Measurements from ENCODE around the gene MAT2A. TPM values are rescaled to one million over a fixed set of nuclear protein-coding genes. Genes with fewer than 3 reads are reported as not detected.

Gene MAT2A
- total and polyA plus RNA-seq, 2 of the 8 experiments (the other 6 are each of a cell fraction or from before 2014, with no cell fraction given): 255 to 307 TPM

- POLR2A ChIA-PET (ENCODE audit: partially characterized antibody): interaction anchor here (0.8 to 38.6 kb wide), 55 partner anchors 7 to 241 kb away, joined by 3 to 1889 read pairs (median 7); partner anchors contain the start of genes C2orf68, CAPG, ELMOD3 and GGCX
- DNase-seq (ENCODE audit: low read depth in 1 of 2, low spot score in 2 of 2) (peak in 1 of 2 experiments; percentile 62), FAIRE-seq (no peak)
- Histone ChIP-seq H3K9ac (replicated peaks in 1 of 4; ENCODE audit: extremely low read depth in 1 of 4, low read depth in 3 of 4, low read length in 3 of 4) (peak overlapping the region; percentile 90 to 100 (median 100)), H4K20me1 (replicated peaks in 1 of 2; ENCODE audit: control insufficient read depth in 1 of 2, insufficient read depth in 2 of 2, low read length in 2 of 2) (peaks cover 25 to 28% of the 10 kb centered on the region in 2 experiments), H3K14ac (ENCODE audit: insufficient read length) (no peak overlapping the region), H2BK5ac (ENCODE audit: low read depth, low read length) (peak overlapping the region; percentile 100), H4K8ac (ENCODE audit: extremely low read depth, insufficient read depth, low read length) (peak overlapping the region; percentile 99), H3K27me3 (replicated peaks in 1 of 4; ENCODE audit: control insufficient read depth in 3 of 4, extremely low read depth in 1 of 4, insufficient read depth in 3 of 4, low read length in 3 of 4) (no peaks in the 10 kb centered on the region), H3K56ac (replicated peaks; ENCODE audit: insufficient read length, low read depth, low read length) (peak overlapping the region; percentile 99), H3K4me2 (ENCODE audit: insufficient read depth in 1 of 2, low read depth in 2 of 2, low read length in 2 of 2) (peak overlapping the region; percentile 77 to 85), H2AK5ac (ENCODE audit: low read depth, low read length) (peak overlapping the region; percentile 97), H3K23me2 (ENCODE audit: low read depth, low read length) (no peaks in the 10 kb centered on the region; the same call in 1 of the 2 replicates), H2BK12ac (ENCODE audit: low read depth, low read length) (peak overlapping the region; percentile 95), H3K79me2 (ENCODE audit: control insufficient read depth in 1 of 2, insufficient read depth in 2 of 2, low read length in 2 of 2) (peaks cover 26 to 49% of the 10 kb centered on the region in 2 experiments), H3K4me1 (replicated peaks in 1 of 4; ENCODE audit: control insufficient read depth in 3 of 4, insufficient read depth in 4 of 4, low read length in 3 of 4) (peaks cover 2 to 7% (median 5%) of the 10 kb centered on the region in 4 experiments; a peak in 4 of 7 replicates), H2BK20ac (ENCODE audit: low read length) (no peak overlapping the region), H2AFZ (ENCODE audit: low read length) (no peak overlapping the region), H3K4me3 (ENCODE audit: extremely low read depth in 1 of 4, insufficient read depth in 2 of 4, low read depth in 3 of 4, low read length in 4 of 4) (peak overlapping the region; percentile 87 to 100 (median 98)), H3K18ac (ENCODE audit: extremely low read depth, low read length) (peak overlapping the region; percentile 100), H2BK15ac (ENCODE audit: low read length) (no peak overlapping the region), H4K91ac (replicated peaks; ENCODE audit: insufficient read length, low read length) (peak overlapping the region; percentile 98), H3K23ac (ENCODE audit: insufficient read length) (no peak overlapping the region), H3K27ac (ENCODE audit: low read depth, low read length) (peak overlapping the region; percentile 100), H2BK120ac (replicated peaks; ENCODE audit: low read depth, low read length) (peak overlapping the region; percentile 81), H3K79me1 (ENCODE audit: low read depth, low read length) (no peaks in the 10 kb centered on the region), H4K5ac (ENCODE audit: insufficient read length, low read depth, low read length) (peak overlapping the region; percentile 100), H3K4ac (replicated peaks; ENCODE audit: insufficient read length, low read depth, low read length) (peak overlapping the region; percentile 100), H3K9me3 (ENCODE audit: insufficient read depth in 2 of 2, low read depth in 1 of 2, low read length in 1 of 2) (no peaks in the 10 kb centered on the region), H3K36me3 (ENCODE audit: control insufficient read depth in 2 of 4, insufficient read depth in 4 of 4, low read length in 3 of 4) (peaks cover 31 to 48% (median 37%) of the 10 kb centered on the region in 4 experiments)
- 1% methylated on average over 16 of the region's 67 CpGs; no CpG with 5 or more reads in 1 of the 2 experiments for WGBS, 2 experiments (ENCODE audit: extremely low coverage in 1 of 2, insufficient coverage in 1 of 2, insufficient read length in 1 of 2, insufficient replicate concordance in 2 of 2, low coverage in 1 of 2, low lambda C conversion rate in 2 of 2, missing lambda C conversion rate in 1 of 2)
- CTCF ChIA-PET (ENCODE audit: partially characterized antibody): interaction anchor here (0.6 to 7.3 kb wide), 26 partner anchors 9 to 184 kb away, joined by 3 to 84 read pairs (median 4); partner anchors contain the start of gene SH2D6
- 0 out of 2 replicates have a peak, but pooled peaks have one; percentile 7 for TF ChIP-seq CREB1 (IDR thresholded peaks at IDR 0.05)
- TF ChIP-seq CTCF (IDR thresholded peaks at IDR 0.05; ENCODE audit: control extremely low read depth in 1 of 3, insufficient read depth in 1 of 3, low read depth in 1 of 3, low read length in 3 of 3): no peak
- TF ChIP-seq RBBP5 (IDR thresholded peaks at IDR 0.05; ENCODE audit: borderline replicate concordance, low read depth, low read length): no peak; the same call in 1 of the 2 replicates
- TF ChIP-seq SIN3A (conservative IDR thresholded peaks at IDR 0.05 in 1 of 2, IDR thresholded peaks at IDR 0.05 in 1 of 2; ENCODE audit: low read depth in 1 of 2, low read length in 2 of 2): peak in 1 of 2 experiments; percentile 56; a peak in 2 of 4 replicates
- no peak for TF ChIP-seq EGR1 (IDR thresholded peaks at IDR 0.05; ENCODE audit: borderline replicate concordance, low read depth, low read length)
- TF ChIP-seq RXRA (IDR thresholded peaks at IDR 0.05; ENCODE audit: insufficient read depth, low read depth, low read length): no peak
Observed at GRCh38 chr2:85539361-85540132, 579 bp downstream of the MAT2A start.

All from H1 (cell line).